GM21360 (cell line): ENCODE results near the gene PDZRN4.
A peak's percentile ranks its signal among the peaks of the same experiment; 100 is the strongest.

Source experiments
- ATAC-seq: cut with Tn5 transposase; IDR thresholded peaks from one replicate; pipeline ENCODE4 v1.9.1; 2021; ENCODE audit warnings: mild to moderate bottlenecking, moderate library complexity; ENCODE audit not compliant: unreplicated experiment

Gene PDZRN4

GRCh38 chr12:41497409-41497808 lies 309.3 kb downstream of the PDZRN4 start:
- no peak for ATAC-seq

- ATAC-seq = no peak
Measured at GRCh38 chr12:41504976-41505375, 316.9 kb downstream of the PDZRN4 start.

GRCh38 chr12:41507286-41507685 lies 319.2 kb downstream of the PDZRN4 start:
- no peak for ATAC-seq

GRCh38 chr12:41509271-41510055 lies 321.3 kb downstream of the PDZRN4 start:
- ATAC-seq = no peak

GRCh38 chr12:41510470-41510869 lies 322.4 kb downstream of the PDZRN4 start:
- no peak for ATAC-seq

- no peak for ATAC-seq
Measured at GRCh38 chr12:41511247-41511646, 323.1 kb downstream of the PDZRN4 start.

- ATAC-seq = no peak
Measured at GRCh38 chr12:41512497-41512896, 324.4 kb downstream of the PDZRN4 start.

- no peak for ATAC-seq
Measured at GRCh38 chr12:41514021-41514777, 326.1 kb downstream of the PDZRN4 start.

GRCh38 chr12:41514907-41515306 lies 326.8 kb downstream of the PDZRN4 start:
- no peak for ATAC-seq

GRCh38 chr12:41515953-41516352 lies 327.8 kb downstream of the PDZRN4 start:
- no peak for ATAC-seq

- no peak for ATAC-seq
Measured at GRCh38 chr12:41520869-41521268, 332.7 kb downstream of the PDZRN4 start.

- peak; percentile 69 for ATAC-seq
Measured at GRCh38 chr12:41521872-41522379, 333.8 kb downstream of the PDZRN4 start.

GRCh38 chr12:41527062-41527461 lies 338.9 kb downstream of the PDZRN4 start:
- ATAC-seq = no peak

GRCh38 chr12:41527534-41528116 lies 339.5 kb downstream of the PDZRN4 start:
- no peak for ATAC-seq

- ATAC-seq = no peak
Measured at GRCh38 chr12:41528874-41529273, 340.8 kb downstream of the PDZRN4 start.

GRCh38 chr12:41530441-41530840 lies 342.3 kb downstream of the PDZRN4 start:
- no peak for ATAC-seq

GRCh38 chr12:41531147-41531829 lies 343.2 kb downstream of the PDZRN4 start:
- ATAC-seq = no peak

GRCh38 chr12:41532072-41532471 lies 344.0 kb downstream of the PDZRN4 start:
- ATAC-seq = no peak

- ATAC-seq = no peak
Measured at GRCh38 chr12:41536813-41537490, 348.8 kb downstream of the PDZRN4 start.

- no peak for ATAC-seq
Measured at GRCh38 chr12:41537522-41537921, 349.4 kb downstream of the PDZRN4 start.
